Neural cell (in vitro differentiated cells): ENCODE data around the gene ZBTB7A.

Experiments
- EZH2 ChIP-seq: fragments of 200-600, 300-800 bp; shearing (Covaris generic), sonication (generic); IDR thresholded peaks from 2 replicates; pipeline ENCODE4 v1.6.1; 2014; ENCODE audit warnings: antibody characterized with exemption, low read length, borderline replicate concordance, mild to moderate bottlenecking; ENCODE audit not compliant: insufficient read depth, poor library complexity, severe bottlenecking
- MXI1 ChIP-seq: fragments of 450-650 bp; conservative IDR thresholded peaks from 2 replicates; pipeline ENCODE4 v1.6.1; 2014; ENCODE audit warnings: antibody characterized with exemption, mild to moderate bottlenecking; ENCODE audit not compliant: poor library complexity, severe bottlenecking
- POLR2AphosphoS5 ChIP-seq: IDR thresholded peaks from 2 replicates; pipeline ENCODE4 v1.6.1; 2012
- SMC3 ChIP-seq: fragments of 450-650 bp; conservative IDR thresholded peaks from 2 replicates; pipeline ENCODE4 v1.6.1; 2014; ENCODE audit warnings: antibody characterized with exemption, mild to moderate bottlenecking, moderate library complexity; ENCODE audit not compliant: poor library complexity
- TF ChIP-seq, protein P1 (sequence below): fragments of 450-650 bp; IDR thresholded peaks from 2 replicates; pipeline ENCODE4 v1.5.1; 2014; ENCODE audit warnings: antibody characterized with exemption, mild to moderate bottlenecking, moderate library complexity; ENCODE audit not compliant: poor library complexity, severe bottlenecking
- TF ChIP-seq, protein P2 (sequence below): IDR thresholded peaks from 2 replicates; pipeline ENCODE4 v1.6.1; 2012; ENCODE audit warnings: borderline replicate concordance

- TF ChIP-seq MXI1 (no peak), POLR2AphosphoS5 (no peak), SMC3 (no peak), EZH2 (no peak)
- TF ChIP-seq, protein P1, sequence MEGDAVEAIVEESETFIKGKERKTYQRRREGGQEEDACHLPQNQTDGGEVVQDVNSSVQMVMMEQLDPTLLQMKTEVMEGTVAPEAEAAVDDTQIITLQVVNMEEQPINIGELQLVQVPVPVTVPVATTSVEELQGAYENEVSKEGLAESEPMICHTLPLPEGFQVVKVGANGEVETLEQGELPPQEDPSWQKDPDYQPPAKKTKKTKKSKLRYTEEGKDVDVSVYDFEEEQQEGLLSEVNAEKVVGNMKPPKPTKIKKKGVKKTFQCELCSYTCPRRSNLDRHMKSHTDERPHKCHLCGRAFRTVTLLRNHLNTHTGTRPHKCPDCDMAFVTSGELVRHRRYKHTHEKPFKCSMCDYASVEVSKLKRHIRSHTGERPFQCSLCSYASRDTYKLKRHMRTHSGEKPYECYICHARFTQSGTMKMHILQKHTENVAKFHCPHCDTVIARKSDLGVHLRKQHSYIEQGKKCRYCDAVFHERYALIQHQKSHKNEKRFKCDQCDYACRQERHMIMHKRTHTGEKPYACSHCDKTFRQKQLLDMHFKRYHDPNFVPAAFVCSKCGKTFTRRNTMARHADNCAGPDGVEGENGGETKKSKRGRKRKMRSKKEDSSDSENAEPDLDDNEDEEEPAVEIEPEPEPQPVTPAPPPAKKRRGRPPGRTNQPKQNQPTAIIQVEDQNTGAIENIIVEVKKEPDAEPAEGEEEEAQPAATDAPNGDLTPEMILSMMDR: no peak
- TF ChIP-seq, protein P2, sequence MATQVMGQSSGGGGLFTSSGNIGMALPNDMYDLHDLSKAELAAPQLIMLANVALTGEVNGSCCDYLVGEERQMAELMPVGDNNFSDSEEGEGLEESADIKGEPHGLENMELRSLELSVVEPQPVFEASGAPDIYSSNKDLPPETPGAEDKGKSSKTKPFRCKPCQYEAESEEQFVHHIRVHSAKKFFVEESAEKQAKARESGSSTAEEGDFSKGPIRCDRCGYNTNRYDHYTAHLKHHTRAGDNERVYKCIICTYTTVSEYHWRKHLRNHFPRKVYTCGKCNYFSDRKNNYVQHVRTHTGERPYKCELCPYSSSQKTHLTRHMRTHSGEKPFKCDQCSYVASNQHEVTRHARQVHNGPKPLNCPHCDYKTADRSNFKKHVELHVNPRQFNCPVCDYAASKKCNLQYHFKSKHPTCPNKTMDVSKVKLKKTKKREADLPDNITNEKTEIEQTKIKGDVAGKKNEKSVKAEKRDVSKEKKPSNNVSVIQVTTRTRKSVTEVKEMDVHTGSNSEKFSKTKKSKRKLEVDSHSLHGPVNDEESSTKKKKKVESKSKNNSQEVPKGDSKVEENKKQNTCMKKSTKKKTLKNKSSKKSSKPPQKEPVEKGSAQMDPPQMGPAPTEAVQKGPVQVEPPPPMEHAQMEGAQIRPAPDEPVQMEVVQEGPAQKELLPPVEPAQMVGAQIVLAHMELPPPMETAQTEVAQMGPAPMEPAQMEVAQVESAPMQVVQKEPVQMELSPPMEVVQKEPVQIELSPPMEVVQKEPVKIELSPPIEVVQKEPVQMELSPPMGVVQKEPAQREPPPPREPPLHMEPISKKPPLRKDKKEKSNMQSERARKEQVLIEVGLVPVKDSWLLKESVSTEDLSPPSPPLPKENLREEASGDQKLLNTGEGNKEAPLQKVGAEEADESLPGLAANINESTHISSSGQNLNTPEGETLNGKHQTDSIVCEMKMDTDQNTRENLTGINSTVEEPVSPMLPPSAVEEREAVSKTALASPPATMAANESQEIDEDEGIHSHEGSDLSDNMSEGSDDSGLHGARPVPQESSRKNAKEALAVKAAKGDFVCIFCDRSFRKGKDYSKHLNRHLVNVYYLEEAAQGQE: no peak
Measured at GRCh38 chr19:4042731-4043082, 24.0 kb downstream of the ZBTB7A start.
